ENCODE data around the gene GRM4.

GRM4 gene

DNA sequence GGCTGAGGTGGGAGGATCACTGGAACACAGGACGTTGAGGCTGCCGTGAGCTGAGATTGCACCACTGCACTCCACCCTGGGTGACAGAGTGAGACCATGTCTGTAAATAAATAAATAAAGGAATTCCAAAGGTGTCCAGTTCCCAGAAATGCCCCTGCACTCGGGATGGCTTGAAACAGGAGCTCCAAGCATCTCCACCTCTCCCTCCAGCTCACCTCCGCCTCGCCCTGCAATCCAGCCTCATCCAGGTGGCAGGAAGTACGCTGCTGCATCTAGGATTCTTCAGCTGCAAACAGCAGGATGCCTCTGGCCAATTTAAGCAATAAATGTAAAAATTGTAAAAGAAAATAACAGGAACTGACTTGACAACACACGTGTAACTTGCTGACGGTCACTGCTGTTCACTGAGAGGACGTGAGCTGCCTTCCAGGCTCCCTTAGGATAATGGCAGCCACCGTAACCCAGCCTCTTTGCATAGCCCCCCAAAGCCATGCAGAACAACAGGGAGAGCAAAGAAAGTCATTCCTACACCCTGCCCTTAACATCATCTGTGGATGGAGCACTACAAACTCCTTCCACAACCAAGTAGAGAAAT, 11.4 kb upstream of the GRM4 start:
- DNase-seq = no peak

GRCh38 chr6:34155471-34156300, 9.8 kb upstream of the GRM4 start:
- DNase-seq = no peak

DNA sequence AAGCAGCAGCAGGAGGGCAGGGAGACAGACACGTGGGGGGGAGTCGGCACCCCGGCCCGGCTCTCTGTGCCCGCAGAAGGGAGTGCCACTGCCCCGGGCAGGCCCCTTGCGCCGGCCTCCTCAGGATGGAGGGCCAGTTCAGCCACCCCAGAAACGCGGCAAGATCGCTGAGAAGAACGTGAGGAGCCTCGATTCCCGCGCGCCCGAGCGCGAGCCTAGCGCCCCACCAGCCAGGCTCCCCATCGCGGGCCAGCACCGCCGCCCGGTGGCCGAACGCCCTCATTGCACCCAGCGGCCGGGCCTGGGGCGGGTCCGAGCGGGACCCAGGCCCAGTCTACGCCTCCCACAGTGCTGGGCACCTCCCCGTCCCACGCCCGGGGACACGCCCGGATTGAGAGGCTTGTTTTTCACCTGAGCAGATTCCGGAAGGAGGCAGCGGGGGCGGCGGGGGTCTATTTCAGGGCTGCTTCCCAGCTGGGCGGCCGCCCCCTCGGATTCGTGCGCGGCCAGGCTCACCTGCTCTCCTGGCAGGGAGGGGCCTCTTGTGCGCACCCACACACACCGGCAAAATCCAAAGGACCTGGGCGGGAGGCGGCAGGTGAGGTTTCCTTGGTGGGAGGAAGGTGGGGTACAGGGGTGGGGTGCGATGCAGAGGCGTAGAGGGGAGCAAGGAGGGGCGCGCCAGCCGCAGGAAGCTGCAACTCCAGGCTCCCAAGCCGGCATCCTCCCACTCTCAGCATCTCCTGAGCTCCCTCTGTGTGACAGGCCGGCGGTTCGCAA, 9.0 kb upstream of the GRM4 start:
- DNase-seq = peak; percentile 21

GRCh38 chr6:34152806-34153520, 7.1 kb upstream of the GRM4 start:
- DNase-seq = no peak

- DNase-seq = no peak
Measured at GRCh38 chr6:34152042-34152524, 6.2 kb upstream of the GRM4 start.

GRCh38 chr6:34151321-34152041, 5.6 kb upstream of the GRM4 start:
- no peak for DNase-seq

DNA sequence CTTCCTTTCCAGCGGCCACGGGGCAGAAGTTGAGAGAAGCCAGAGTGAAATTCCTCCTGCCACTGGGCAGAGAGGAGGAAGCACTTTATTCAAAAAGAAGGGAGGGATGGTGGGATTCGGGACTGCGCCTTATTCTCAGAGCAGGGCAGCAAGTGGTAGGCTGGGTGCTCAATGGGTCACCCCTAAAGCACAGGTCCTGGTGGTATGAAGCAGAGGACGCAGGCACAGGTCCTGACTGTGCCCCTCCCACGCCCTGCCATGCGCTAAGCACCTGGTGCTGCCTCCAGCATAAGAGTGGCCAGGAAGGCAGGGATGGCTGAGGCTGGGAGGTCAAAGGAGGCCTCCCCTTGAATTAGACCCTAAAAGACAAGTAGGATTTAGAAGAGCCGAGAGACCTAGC, 4.9 kb upstream of the GRM4 start:
- no peak for DNase-seq

GRCh38 chr6:34149831-34150400, 4.0 kb upstream of the GRM4 start:
- DNase-seq = no peak

GRCh38 chr6:34149452-34149810, 3.5 kb upstream of the GRM4 start:
- no peak for DNase-seq

DNA sequence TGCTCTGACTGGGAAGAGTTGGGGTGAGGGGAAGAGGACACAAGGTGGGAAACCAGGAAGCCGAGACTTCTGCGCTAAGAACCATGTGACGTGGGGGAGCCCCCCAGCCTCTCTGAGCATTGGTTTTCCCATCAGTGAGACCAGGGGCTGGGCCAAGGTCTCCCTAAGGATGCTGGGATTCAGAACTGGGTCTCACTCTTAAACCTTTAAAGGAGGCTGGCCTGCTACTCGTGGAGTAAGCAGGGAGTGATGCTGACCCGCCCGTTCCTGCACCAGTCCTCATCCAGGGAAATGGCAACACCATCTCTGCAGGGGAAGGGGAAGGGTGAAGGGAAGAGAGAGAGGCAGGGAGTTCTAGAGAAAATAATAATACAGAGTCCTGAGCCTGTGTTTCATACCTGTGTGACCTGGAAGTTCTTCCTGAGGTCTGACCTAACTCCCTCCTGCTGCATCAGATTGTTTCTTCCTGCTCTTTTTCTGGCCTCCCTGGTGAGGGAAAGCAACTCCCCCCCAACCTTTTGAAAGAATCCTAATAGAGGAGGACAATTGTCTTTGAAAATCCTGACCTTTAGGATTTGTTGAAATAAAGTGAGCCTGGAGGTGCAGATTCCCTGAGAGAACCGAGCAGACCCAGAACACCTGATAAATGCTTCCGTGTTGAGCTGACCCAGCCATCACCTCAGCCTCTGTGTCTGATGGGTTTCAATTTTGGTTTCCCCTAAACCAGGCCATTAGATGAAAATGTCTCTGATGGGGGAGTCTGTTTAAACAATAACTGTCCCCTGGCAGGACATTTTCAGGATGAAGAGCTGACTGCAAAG, 3.0 kb upstream of the GRM4 start:
- DNase-seq = no peak

- DNase-seq = no peak
Measured at GRCh38 chr6:34147906-34148630, 2.2 kb upstream of the GRM4 start.

DNA sequence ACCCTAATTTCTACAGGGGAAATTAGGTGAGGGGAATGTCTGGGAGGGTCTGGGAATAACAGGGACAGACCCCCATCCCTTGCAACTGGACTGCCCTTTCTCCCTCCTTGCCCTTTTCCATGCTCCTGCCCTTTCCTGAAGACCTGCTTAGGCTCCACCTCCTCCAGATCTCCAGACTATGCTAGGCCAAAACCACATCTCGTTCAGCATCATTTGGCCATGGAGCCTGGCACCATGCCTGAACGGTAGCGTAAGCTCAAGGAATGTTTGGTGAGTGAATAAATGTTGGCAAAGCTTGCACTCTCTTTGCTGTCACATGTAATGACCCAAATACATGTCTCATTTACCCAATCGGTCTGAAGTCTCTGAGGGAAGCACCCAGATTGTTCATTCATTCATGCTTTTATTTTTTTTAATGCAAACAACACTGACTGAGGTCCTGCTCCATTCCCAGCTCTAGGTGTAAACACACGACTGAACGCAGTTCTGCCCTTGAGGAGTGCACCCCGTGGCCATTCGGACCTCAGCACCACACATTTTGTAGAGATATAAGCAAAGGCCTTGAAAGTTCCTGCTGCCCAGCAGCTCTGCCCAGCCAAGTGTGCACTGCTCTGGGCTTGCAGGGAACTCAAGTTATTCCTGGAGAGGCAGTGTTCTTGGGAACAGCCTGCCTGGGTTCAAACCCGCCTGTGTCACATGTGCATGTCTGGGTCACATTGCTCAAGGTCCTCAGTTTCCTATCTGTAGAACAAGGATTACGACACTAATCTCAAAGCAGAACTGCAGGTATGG, 1.1 kb upstream of the GRM4 start:
- DNase-seq = peak; percentile 19

- DNase-seq = peak; percentile 29
Measured at GRCh38 chr6:34145161-34146020, 496 bp downstream of the GRM4 start.

DNA sequence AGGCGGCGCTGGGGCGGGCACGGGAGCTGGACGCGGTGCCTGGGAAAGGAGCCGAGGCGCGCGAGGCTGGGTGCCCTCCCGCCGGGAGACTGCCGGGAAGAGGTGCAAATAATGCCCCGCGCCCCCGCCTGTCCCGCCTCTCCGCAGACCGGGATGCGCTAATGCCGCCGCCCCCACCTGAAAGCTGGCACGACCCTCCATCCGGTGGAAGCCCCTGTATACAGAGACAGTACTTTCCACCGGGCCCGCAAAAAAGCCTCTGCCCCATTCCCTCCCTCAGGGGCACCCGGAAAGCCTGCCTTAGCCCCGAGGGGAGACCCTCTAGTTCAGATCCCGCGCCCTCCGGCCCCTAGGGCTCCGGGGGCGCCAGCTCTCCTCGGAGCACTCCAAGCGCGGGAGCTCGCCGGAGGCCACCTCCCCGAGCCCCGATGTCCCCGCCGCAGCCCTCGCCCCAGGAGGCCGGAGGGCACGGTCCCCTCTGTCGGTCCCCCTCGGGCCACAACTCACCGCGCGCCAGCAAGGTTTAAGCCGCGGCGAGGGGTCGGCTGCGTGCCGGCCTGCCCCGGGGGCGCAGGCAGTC, 1.2 kb downstream of the GRM4 start:
- no peak for DNase-seq

- DNase-seq = no peak
Measured at GRCh38 chr6:34143884-34144580, 1.9 kb downstream of the GRM4 start.

DNA sequence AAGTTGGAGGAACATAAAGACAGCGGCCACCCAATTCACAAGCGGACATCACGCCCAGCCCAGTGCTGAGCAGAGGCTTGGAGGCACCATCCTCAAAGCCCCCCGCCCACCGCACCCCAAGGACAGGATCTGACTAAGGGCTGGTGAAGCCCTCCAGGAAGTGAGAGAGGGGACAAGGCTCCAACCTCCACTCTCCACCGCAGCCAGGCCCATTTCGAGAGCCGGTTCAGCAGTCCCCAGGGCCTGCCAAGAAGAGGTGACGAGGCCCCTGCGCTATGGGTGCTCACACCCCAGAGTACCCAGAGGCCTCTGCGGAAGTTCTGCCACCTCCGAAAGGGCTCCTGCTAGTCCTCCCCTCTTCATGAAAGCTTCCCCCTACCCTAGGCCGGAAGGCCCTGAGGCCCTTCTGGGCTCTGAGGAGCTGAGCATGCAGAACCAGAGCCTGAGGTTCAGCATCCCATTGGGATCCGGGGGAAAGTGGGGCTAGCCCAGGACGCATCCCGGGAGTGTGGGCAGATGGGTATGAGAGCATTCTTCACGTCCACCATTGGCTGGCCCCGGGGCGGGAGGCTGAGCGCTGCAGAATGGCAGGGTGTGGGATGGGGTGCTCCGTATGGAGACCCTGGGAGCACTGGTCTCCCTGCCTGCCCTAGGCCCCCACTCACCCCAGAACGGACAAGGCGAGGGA, 2.5 kb downstream of the GRM4 start:
- DNase-seq = no peak

All from NCI-H226 (cell line).